HL-60 (cell line): ENCODE measurements around the gene AMACR.

Source experiments
- DNase-seq, 2 experiments: peaks; one replicate each; pipeline ENCODE4 v3.0.0-alpha.2; 2010 to 2020; ENCODE audit warnings: low read depth in 1 of 2, low spot score in 1 of 2
- H3K27ac ChIP-seq: fragments of 250-450 bp; sonication (Bioruptor Pico); replicated peaks from 2 replicates; pipeline ENCODE4 v1.5.1; 2020; ENCODE audit warnings: mild to moderate bottlenecking, moderate library complexity
- H3K27me3 ChIP-seq: fragments of 250-450 bp; sonication (Bioruptor Pico); 2 replicates; pipeline ENCODE4 v1.5.1; 2021; ENCODE audit warnings: mild to moderate bottlenecking, moderate library complexity; ENCODE audit not compliant: insufficient read depth, poor library complexity, severe bottlenecking
- H3K4me3 ChIP-seq: replicated peaks from 2 replicates; pipeline ENCODE4 v1.5.1; 2011; ENCODE audit warnings: mild to moderate bottlenecking, control low read depth, low read length; ENCODE audit not compliant: insufficient read depth
- CTCF ChIP-seq: IDR thresholded peaks from one replicate; pipeline ENCODE4 v1.5.1; 2011; ENCODE audit warnings: low read length, control low read depth, inconsistent platforms; ENCODE audit not compliant: insufficient read depth
- GABPA ChIP-seq: IDR thresholded peaks from 2 replicates; pipeline ENCODE4 v1.6.1; 2012; ENCODE audit warnings: low read depth
- POLR2AphosphoS5 ChIP-seq: IDR thresholded peaks from 2 replicates; pipeline ENCODE4 v1.6.1; 2012; ENCODE audit warnings: low read depth
- SPI1 ChIP-seq: IDR thresholded peaks from 2 replicates; pipeline ENCODE4 v1.6.1; 2012; ENCODE audit warnings: low read depth, mild to moderate bottlenecking, borderline replicate concordance
- TF ChIP-seq, protein P1 (sequence below): IDR thresholded peaks from 2 replicates; pipeline ENCODE4 v1.6.1; 2012; ENCODE audit warnings: low read depth; ENCODE audit not compliant: insufficient replicate concordance

AMACR gene

DNA sequence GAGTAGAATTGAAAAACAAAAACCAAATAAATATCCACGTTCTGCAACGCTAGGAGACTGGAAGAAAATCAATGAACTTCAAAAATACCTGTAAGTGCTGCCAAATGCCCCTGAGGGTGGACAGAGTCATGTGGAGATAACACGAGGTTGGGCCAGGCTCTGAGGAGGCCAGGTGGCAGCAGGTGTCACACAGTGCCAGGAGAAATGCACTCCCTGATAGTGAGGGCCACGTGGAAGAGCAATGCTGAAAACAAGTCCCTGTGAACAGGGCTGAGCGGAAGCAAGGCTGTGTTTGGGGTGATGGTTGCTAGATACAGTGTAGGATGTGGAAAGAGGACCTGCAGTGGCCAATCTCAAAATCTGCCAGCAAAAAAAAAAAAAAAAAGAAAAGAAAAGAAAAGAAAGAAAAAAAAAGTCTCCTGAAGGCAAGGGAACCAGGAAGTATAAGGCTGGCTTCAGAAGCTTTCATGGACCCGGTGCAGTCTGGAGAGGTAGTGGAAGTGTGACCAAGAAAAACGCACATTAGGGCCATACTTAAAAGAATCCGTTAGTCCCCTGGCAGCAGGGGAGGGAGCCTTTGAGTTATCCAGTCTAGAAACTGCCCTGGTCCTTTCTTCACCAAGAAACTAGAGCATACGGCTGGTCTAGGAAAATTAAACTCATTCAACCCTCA is 18.4 kb upstream of the AMACR start:
- DNase-seq = no peak
- no peak for TF ChIP-seq CTCF
- TF ChIP-seq, protein P1, sequence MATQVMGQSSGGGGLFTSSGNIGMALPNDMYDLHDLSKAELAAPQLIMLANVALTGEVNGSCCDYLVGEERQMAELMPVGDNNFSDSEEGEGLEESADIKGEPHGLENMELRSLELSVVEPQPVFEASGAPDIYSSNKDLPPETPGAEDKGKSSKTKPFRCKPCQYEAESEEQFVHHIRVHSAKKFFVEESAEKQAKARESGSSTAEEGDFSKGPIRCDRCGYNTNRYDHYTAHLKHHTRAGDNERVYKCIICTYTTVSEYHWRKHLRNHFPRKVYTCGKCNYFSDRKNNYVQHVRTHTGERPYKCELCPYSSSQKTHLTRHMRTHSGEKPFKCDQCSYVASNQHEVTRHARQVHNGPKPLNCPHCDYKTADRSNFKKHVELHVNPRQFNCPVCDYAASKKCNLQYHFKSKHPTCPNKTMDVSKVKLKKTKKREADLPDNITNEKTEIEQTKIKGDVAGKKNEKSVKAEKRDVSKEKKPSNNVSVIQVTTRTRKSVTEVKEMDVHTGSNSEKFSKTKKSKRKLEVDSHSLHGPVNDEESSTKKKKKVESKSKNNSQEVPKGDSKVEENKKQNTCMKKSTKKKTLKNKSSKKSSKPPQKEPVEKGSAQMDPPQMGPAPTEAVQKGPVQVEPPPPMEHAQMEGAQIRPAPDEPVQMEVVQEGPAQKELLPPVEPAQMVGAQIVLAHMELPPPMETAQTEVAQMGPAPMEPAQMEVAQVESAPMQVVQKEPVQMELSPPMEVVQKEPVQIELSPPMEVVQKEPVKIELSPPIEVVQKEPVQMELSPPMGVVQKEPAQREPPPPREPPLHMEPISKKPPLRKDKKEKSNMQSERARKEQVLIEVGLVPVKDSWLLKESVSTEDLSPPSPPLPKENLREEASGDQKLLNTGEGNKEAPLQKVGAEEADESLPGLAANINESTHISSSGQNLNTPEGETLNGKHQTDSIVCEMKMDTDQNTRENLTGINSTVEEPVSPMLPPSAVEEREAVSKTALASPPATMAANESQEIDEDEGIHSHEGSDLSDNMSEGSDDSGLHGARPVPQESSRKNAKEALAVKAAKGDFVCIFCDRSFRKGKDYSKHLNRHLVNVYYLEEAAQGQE = no peak
- TF ChIP-seq GABPA = no peak
- no peak for TF ChIP-seq SPI1
- no peak for TF ChIP-seq POLR2AphosphoS5
- Histone ChIP-seq H3K27ac (no peak overlapping the region), H3K4me3 (no peak overlapping the region), H3K27me3 (no peaks in the 10 kb centered on the region)

GRCh38 chr5:34022121-34022705 is 14.4 kb upstream of the AMACR start:
- TF ChIP-seq GABPA (no peak), POLR2AphosphoS5 (no peak), SPI1 (no peak), CTCF (no peak)
- TF ChIP-seq, protein P1 = no peak
- H3K4me3 ChIP-seq = no peak overlapping the region

DNA sequence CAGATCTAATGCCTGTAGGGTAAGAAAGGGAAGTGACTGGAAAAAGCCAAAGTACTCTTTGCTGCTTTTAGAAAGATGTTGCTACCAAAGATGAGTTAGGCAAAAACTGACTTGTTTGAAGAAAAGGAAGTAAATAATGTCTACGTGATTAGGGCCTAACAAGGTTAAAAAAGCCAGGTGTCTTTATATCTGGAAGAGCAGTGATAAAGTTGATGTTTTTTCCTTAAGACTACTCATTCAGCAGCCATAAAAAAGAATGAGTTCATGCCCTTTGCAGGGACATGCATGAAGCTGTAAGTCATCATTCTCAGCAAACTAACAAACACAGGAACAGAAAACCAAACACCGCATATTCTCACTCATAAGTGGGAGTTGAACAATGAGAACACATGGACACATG is 13.5 kb upstream of the AMACR start:
- H3K27ac ChIP-seq = peak overlapping the region; percentile 35
- no peak for DNase-seq
- no peak overlapping the region for H3K4me3 ChIP-seq
- TF ChIP-seq GABPA = no peak
- no peak for TF ChIP-seq POLR2AphosphoS5
- TF ChIP-seq CTCF = no peak
- peak; percentile 71; the same call in 1 of the 2 replicates for TF ChIP-seq SPI1
- H3K27me3 ChIP-seq = no peaks in the 10 kb centered on the region

More at GRCh38 chr5:34022121-34022705, 14.4 kb upstream of the AMACR start:
- H3K27me3 ChIP-seq = no peaks in the 10 kb centered on the region
- DNase-seq = no peak
- peak overlapping the region; percentile 35 for H3K27ac ChIP-seq

GRCh38 chr5:34020726-34021125 is 12.9 kb upstream of the AMACR start:
- Histone ChIP-seq H3K4me3 (no peak overlapping the region), H3K27me3 (no peaks in the 10 kb centered on the region), H3K27ac (peak overlapping the region; percentile 6; the same call in 1 of the 2 replicates)
- TF ChIP-seq CTCF (no peak), GABPA (no peak), POLR2AphosphoS5 (no peak), SPI1 (no peak)
- TF ChIP-seq, protein P1 = no peak
- DNase-seq = no peak
